NOMO-1 treated with dmso at 0.1 percent for 144 hours (cell line): ENCODE data around the gene TET2.
"Not testable (repeated sequence)": the region's sequence is repeated elsewhere in the genome, so short reads cannot be mapped to it uniquely, and the experiment has no call there.

Experiments used
- DNase-seq: peaks from one replicate; lab custom pipeline; 2025; ENCODE audit not compliant: unreplicated experiment; lab: John Stamatoyannopoulos, UW

Gene TET2

GRCh38 chr4:105282489-105282888 is 135.8 kb downstream of the TET2 start:
- DNase-seq: no peak

DNA sequence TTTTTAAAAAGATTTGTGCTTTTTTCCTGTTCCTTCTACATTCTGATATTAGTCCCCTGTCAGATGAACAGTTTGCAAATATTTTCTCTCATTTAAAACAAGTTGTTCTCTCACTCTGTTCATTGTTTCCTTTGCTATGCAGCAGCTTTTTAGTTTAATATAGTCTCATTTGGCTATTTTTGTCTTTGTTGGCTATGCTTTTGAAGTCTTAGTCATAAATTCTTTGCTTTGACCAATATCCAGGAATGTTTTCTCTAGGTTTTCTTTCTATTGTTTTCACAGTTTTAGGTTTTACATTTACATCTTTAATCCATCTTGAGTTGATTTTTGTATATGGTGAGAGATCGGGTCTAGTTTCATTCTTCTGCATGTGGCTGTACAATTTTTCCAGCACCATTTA is 136.8 kb downstream of the TET2 start:
- no peak for DNase-seq

DNA sequence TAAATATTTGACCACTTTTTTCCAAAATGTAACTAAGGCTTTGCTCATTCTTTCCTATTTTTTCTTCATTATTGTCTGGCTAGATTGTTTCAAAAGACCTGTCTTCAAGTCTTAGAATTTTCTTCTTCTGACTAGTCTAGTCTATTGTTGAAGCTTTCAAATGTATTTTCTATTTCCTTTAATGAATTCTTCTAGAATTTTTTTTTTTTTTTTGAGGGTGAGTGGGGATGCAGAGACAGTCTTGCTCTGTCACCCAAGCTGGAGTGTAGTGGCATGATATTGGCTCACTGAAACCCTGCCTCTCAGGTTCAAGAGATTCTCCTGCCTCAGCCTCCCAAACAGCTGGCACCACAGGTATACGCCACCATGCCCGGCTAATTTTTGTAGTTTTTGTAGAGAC is 141.4 kb downstream of the TET2 start:
- no peak for DNase-seq

DNA sequence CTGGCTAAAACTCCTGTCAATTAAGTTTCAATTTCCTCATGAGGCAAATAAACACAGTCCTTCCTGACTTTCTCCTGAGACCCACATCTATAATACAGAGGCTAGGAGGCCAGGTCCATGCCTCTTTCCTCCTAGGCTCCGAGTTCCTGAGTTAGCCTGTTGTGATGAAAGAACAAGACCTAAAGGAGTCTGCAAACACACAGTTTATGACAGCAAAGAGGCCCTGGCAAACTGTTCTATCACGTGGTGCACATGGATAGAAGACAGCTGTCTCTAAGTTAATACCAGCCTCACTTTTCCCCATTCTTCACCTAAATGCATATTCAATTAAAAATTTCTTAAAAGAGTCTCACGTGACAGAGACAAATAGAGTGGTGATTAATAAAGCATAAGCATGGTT is 145.2 kb downstream of the TET2 start:
- DNase-seq: no peak

DNA sequence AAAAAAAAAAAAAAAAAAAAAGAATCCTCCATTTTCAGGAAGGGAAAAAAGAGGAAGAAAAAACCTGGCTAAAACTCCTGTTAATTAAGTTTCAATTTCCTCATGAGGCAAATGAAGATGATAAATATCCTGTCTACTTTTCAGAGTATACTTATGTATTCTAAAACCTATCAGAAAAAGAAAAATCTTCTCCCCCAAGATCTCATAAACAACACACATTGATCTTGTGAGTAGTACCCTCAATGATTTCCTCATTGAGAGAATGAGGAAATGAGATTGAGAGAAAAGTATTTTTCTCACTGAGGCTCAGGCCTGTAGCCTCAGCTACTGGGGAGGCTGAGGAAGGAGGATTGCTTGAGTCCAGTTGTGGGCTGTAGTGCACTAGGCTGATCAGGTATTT is 146.7 kb downstream of the TET2 start:
- DNase-seq: peak; percentile 6

- DNase-seq: no peak
Observed at GRCh38 chr4:105296672-105297071, 150.0 kb downstream of the TET2 start.

DNA sequence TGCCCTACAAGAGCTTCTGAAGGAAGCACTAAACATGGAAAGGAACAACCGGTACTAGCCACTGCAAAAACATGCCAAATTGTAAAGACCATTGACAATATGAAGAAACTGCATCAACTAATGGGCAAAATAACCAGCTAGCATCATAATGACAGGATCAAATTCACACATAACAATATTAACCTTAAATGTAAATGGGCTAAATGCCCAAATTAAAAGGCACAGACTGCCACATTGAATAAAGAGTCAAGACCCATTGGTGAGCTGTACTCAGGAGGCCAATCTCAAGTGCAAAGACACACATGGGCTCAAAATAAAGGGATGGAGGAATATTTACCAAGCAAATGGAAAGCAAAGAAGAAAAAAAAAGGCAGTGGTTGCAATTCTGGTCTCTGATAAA is 152.4 kb downstream of the TET2 start:
- DNase-seq: not testable (repeated sequence)

DNA sequence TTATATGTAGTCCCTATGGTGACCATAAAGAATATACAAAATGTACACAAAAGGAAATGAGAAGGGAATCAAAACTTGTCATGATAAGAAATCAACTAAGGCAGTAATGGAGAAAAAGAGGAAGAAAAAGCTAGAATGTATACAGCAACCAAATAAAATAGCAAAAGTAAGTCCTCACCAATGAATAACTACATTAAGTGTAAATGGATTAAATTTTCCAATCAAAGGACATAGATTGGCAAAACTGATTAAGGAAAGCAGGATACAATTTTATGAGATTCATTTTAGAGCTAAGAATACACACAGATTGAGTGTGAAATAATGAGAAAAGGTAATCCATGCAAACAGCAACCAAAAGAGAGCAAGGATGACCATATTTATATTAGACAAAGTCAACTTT is 157.4 kb downstream of the TET2 start:
- no peak for DNase-seq

GRCh38 chr4:105305019-105305836 is 158.6 kb downstream of the TET2 start:
- peak; percentile 7 for DNase-seq

DNA sequence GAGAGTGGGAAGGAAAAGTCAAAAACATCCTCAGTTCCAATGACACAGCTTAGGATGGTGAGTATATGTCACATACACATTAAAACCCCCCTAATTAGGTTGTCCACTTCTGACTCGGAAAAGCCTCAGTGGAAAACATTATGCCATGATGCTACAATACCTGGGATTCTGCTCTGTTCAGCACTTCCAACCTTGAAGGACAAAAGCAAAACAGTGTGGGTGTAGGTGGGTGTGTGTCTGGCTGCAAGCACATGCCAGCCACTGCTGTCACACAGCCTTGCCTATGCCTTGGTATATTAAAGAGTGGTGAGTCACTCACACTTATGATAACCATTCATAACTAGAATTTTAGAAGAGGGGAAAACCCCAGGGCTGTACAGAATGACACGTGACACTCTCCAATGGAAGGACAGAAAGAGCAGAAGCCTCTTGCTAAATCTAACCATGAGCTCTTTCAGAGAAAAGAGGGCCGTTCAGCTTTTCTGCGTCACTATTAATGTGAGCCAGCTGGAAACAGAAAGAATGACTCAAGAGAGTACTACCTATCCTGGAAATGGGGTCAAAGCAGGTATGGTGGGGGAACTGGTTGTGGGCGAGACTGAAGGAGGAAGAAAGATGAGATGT is 159.6 kb downstream of the TET2 start:
- no peak for DNase-seq

DNA sequence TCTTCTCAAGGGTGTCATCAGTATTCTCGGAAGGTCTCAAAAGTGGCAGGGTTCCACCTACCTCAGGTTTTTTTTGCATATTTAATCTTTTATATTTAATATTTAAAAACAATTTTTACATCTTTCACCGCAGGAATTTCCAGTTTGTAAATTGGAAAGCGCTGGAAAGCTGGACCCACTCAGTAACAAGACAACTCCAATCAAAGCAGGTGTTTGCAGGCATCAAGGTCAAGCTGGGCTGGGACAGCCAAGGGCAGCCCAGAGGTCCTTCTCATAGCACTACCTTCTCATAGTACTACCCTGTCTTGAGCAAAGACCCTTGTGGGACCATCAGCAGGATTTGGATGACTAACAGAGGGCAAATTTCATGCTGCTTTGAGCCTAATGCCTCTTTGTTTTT is 160.1 kb downstream of the TET2 start:
- DNase-seq: no peak

GRCh38 chr4:105318486-105318885 is 171.8 kb downstream of the TET2 start:
- DNase-seq: no peak

DNA sequence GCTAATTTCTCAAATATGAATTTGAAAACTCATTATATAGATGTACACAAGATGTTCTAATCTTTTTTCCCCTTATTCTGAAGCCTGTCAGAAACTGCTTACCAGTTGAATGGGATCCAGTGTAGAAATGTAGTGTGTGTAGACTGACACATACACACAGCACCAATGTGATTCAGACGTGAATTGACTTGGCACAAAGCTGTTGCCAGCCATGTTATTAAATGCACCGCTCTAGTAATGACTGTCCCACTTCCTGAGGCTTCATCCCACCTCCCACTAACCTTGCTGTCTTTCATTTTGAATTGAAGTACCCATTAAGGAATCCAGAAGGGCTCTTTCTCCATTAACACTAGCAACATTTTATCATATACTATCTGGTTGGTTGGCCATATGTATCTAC is 180.5 kb downstream of the TET2 start:
- DNase-seq: no peak

DNA sequence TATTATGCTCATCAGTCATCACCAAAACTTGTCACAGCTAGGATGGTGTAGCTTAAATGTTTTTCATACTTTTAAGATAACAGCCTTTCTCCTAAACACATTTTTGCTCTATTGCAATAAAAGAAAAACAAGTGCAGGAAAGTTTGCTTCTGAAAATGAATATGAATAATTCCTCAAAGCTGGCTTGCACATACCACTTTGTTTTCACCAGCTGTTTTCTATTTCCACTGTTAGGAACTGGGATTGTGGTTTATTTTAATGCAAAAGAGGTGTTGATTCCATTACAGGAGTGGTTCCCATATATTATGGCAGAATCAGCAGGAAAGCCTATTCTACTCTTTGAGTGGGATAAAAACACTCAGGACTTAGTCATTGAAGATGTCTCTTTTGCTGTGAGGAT is 181.3 kb downstream of the TET2 start:
- DNase-seq: no peak

DNA sequence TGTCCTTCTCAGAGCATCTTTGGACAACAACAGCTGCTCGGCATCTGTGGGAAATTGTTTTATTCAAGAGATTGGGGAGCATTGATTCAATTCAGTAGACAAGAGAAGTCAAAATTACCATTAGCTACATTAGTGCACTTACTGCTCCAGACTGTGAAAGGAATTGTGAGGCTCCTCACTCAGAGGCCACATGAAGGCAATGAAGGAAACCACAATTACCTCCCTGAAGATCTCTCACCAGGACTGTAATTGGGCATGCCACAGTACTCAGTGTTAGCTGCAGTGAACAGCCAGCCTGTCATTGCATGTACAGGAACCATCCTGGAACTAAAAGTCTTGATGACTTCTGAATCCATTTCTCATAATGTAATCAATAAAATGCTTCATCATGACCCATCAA is 182.4 kb downstream of the TET2 start:
- no peak for DNase-seq
